Vagina (tissue), 2 donors: ENCODE measurements around the gene SNRNP200.

Source experiments
- POLR2A ChIP-seq, 2 donors: fragments of 450-650 bp; IDR thresholded peaks; one replicate each; pipeline ENCODE4 v1.6.1; 2017; ENCODE audit warnings: antibody characterized with exemption in 2 of 2, mild to moderate bottlenecking in 2 of 2, moderate library complexity in 2 of 2
- POLR2AphosphoS5 ChIP-seq, 2 donors: sonication (generic); formaldehyde crosslinking; IDR thresholded peaks; one replicate each; pipeline ENCODE4 v1.9.0; 2017; ENCODE audit warnings: antibody characterized with exemption in 2 of 2, mild to moderate bottlenecking in 2 of 2, low read depth in 1 of 2; ENCODE audit not compliant: insufficient read depth in 1 of 2
- TF ChIP-seq, protein P1 (sequence below), 3 experiments: fragments of 450-650 bp in 2 of 3; fragments of 200-600 bp in 1 of 3; sonication (generic) in 1 of 3; IDR thresholded peaks; one replicate each; pipeline ENCODE4 v1.5.1; 2017 to 2019; ENCODE audit warnings: antibody characterized with exemption in 3 of 3, mild to moderate bottlenecking in 2 of 3, moderate library complexity in 2 of 3

DNA sequence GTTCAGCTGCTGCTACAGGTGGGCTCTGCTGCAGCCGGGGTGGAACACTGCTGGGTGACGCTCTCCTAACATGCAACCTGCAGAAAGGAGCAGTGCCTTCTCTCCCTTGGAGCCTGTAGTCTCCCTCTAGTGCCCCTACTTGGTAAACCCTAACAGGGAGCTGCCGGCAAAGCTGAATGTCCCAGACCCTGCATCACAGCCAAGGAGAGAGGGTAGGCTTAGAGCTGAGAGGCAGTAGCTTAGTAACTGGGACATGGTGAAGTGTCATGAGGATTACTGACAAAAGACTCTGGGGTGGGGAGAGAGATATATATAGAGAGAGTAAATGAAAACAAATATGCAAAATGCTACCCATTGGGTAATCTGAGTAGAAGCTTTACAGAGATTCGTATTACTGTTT lies 40.1 kb upstream of the SNRNP200 start:
- TF ChIP-seq POLR2AphosphoS5 (IDR thresholded peaks at IDR 0.05; ENCODE audit: insufficient read depth in 1 of 2, low read depth in 1 of 2) (no peak), POLR2A (IDR thresholded peaks at IDR 0.05) (no peak)
- TF ChIP-seq, protein P1, sequence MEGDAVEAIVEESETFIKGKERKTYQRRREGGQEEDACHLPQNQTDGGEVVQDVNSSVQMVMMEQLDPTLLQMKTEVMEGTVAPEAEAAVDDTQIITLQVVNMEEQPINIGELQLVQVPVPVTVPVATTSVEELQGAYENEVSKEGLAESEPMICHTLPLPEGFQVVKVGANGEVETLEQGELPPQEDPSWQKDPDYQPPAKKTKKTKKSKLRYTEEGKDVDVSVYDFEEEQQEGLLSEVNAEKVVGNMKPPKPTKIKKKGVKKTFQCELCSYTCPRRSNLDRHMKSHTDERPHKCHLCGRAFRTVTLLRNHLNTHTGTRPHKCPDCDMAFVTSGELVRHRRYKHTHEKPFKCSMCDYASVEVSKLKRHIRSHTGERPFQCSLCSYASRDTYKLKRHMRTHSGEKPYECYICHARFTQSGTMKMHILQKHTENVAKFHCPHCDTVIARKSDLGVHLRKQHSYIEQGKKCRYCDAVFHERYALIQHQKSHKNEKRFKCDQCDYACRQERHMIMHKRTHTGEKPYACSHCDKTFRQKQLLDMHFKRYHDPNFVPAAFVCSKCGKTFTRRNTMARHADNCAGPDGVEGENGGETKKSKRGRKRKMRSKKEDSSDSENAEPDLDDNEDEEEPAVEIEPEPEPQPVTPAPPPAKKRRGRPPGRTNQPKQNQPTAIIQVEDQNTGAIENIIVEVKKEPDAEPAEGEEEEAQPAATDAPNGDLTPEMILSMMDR (IDR thresholded peaks at IDR 0.05) = no peak
